ENCODE measurements around the gene WSB1. TPM values are rescaled to one million over a fixed set of nuclear protein-coding genes. Genes with fewer than 3 reads are reported as not detected.

The WSB1 gene
- total RNA-seq, 1 donor from 2014 or later = 282 TPM

DNA sequence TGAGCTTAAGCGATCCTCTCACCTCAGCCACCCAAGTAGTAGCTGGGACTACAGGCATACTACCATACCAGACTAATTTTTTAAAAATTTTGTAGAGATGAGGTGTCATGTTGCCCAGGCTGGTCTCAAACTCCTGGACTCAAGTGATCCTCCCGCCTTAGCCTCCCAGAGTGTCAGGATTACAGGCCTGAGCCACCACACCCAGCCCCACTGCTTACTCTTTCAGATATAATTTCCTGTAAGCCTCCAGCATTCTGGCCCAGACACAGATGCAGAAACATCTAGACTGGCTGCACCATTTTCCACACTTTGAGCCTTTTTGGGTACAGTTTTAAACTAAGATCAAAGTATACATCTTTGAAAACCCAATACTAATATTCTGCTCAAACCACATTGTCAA, 8.4 kb upstream of the WSB1 start:
- H3K4me1 ChIP-seq = peaks cover 41% of the 10 kb centered on the region
- no peaks in the 10 kb centered on the region for H3K36me3 ChIP-seq
- H3K27ac ChIP-seq = peak overlapping the region; percentile 25
- H3K4me3 ChIP-seq = no peak overlapping the region
- DNase-seq (no peak), ATAC-seq (no peak)
- no peaks in the 10 kb centered on the region for H3K27me3 ChIP-seq (ENCODE audit: low read depth)
- H3K9me3 ChIP-seq = no peaks in the 10 kb centered on the region
- intact Hi-C loops (cut with DNase I) = no loop called here
- TF ChIP-seq, protein P1, sequence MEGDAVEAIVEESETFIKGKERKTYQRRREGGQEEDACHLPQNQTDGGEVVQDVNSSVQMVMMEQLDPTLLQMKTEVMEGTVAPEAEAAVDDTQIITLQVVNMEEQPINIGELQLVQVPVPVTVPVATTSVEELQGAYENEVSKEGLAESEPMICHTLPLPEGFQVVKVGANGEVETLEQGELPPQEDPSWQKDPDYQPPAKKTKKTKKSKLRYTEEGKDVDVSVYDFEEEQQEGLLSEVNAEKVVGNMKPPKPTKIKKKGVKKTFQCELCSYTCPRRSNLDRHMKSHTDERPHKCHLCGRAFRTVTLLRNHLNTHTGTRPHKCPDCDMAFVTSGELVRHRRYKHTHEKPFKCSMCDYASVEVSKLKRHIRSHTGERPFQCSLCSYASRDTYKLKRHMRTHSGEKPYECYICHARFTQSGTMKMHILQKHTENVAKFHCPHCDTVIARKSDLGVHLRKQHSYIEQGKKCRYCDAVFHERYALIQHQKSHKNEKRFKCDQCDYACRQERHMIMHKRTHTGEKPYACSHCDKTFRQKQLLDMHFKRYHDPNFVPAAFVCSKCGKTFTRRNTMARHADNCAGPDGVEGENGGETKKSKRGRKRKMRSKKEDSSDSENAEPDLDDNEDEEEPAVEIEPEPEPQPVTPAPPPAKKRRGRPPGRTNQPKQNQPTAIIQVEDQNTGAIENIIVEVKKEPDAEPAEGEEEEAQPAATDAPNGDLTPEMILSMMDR (IDR thresholded peaks at IDR 0.05) = no peak

DNA sequence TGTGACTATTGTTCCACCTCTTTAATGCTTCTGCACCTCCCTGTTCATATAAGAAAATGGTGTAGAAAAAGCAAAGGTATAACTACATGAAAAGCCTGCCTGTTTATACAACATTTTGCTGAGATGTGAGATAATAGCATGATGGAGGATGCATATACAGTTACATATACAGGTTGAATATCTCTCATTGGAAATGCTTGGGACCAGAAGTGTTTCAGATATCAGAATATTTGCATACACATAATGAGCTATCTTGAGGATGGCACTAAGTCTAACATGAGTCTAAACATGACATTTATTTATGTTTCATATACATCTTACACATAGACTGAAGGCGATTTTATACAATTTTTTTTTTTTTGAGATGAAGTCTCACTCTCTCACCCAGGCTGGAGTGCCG, 5.7 kb upstream of the WSB1 start:
- peaks cover 35% of the 10 kb centered on the region for H3K4me1 ChIP-seq
- H3K36me3 ChIP-seq = no peaks in the 10 kb centered on the region
- H3K9me3 ChIP-seq = no peaks in the 10 kb centered on the region
- intact Hi-C loops (cut with DNase I) = no loop called here
- ATAC-seq (no peak), DNase-seq (no peak)
- no peak overlapping the region for H3K27ac ChIP-seq
- H3K4me3 ChIP-seq = no peak overlapping the region
- H3K27me3 ChIP-seq (ENCODE audit: low read depth) = no peaks in the 10 kb centered on the region
- TF ChIP-seq, protein P1 (IDR thresholded peaks at IDR 0.05) = no peak

DNA sequence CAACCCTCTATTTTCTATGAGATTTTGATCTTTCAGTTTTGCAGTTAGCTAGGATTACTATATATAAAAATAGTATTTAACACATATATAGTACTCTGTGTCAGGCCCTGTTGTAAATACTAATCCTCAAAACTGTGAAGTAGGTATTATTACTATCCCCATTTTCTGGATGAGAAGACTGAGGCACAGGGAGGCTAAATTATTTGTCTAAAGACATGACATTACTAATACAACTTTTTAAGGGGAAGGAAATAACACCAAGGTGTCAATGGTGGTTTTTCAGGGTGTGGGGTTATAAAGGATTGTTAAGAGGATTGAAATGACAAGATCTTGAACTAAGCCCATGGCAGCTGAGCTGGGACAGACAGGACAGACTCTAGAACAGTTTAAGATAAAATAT, 4.1 kb upstream of the WSB1 start:
- TF ChIP-seq, protein P1 (IDR thresholded peaks at IDR 0.05) = no peak
- intact Hi-C loops (cut with DNase I) = loop anchor here (5.0 kb wide), 1 partner anchor 33 kb away; no protein-coding TSS in a partner anchor
- ATAC-seq (no peak), DNase-seq (no peak)
- H3K9me3 ChIP-seq = no peaks in the 10 kb centered on the region
- H3K27ac ChIP-seq = no peak overlapping the region
- no peaks in the 10 kb centered on the region for H3K36me3 ChIP-seq
- no peaks in the 10 kb centered on the region for H3K27me3 ChIP-seq (ENCODE audit: low read depth)
- no peak overlapping the region for H3K4me3 ChIP-seq
- H3K4me1 ChIP-seq = peaks cover 23% of the 10 kb centered on the region

DNA sequence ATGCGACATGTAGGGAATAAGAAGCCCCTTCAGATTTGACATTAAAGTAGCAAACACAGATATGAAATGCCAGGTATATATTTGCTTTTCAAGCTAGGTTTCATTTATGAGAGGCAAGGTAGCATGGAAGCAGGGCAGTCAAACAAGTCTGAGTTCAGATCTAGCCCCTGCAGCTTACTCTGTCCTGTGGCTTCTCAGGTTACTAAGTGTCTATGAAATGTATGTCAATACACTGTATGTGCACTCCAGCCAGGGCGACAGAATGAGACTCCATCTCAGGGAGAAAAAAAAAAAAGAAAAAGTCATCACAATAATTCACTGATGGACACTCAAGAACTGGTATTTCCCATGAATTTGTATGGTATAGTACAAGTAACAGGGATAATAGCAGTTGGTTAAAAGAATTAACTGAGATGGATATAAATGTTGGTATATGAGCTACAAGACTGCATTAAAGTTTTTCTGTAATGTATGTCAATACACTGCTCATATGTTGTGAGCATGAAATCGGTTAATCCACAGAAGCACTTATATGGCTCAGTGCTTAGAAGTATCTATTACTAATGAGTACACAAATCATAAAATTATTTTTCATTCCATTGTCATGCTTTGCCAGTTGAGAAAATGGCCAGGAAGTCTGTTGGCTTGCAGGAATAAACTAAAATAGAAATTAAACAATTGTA, 2.9 kb upstream of the WSB1 start:
- Histone ChIP-seq H3K9me3 (no peaks in the 10 kb centered on the region), H3K4me3 (no peak overlapping the region), H3K36me3 (no peaks in the 10 kb centered on the region), H3K27ac (no peak overlapping the region), H3K27me3 (ENCODE audit: low read depth) (no peaks in the 10 kb centered on the region), H3K4me1 (peaks cover 11% of the 10 kb centered on the region)
- no peak for ATAC-seq
- intact Hi-C loops (cut with DNase I) = loop anchor here (5.0 kb wide), 1 partner anchor 34 kb away; no protein-coding TSS in a partner anchor
- no peak for DNase-seq
- TF ChIP-seq, protein P1 (IDR thresholded peaks at IDR 0.05) = no peak

DNA sequence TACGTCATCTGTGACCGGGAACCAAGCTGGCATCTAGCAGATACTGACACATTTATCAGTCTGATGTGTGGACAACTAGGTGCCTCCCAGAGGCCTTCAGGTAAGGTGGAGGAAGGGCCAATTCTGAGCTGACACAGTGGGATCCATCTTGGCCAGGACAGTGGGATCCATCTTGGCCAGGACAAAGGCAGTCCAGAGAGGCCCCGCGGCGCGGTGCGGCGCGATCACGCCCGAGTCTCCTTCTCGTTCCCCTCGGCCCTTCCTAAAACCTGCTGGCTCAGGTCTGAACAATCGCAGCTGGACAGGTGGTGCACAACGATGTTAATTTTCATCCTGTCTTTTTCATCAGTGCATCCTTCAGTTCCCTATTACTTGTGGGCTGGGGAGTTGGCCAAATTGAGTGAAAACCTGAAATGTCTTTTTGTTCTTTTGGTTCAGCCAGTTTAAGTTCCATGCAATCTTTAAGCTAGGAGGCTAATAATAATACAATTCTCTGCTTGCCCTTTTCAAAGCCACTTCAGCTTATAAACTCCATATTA, 486 bp upstream of the WSB1 start:
- Histone ChIP-seq H3K27ac (peak overlapping the region; percentile 99), H3K9me3 (no peaks in the 10 kb centered on the region), H3K27me3 (ENCODE audit: low read depth) (no peaks in the 10 kb centered on the region), H3K4me1 (peaks cover 32% of the 10 kb centered on the region), H3K4me3 (peak overlapping the region; percentile 90), H3K36me3 (peaks cover 4% of the 10 kb centered on the region)
- TF ChIP-seq, protein P1 (IDR thresholded peaks at IDR 0.05) = no peak
- ATAC-seq (no peak), DNase-seq (no peak)
- intact Hi-C loops (cut with DNase I) = loop anchor here (5.0 kb wide), 1 partner anchor 36 kb away; no protein-coding TSS in a partner anchor
